WI38 (cell line): Measurements from ENCODE around the gene TANC1.

Experiments
- H3K4me3 ChIP-seq: 2 replicates; pipeline ENCODE4 v1.5.1; 2011; ENCODE audit warnings: low read depth, mild to moderate bottlenecking, control low read depth, low read length
- CTCF ChIP-seq: IDR thresholded peaks from 2 replicates; pipeline ENCODE4 v1.5.1; 2012; ENCODE audit warnings: low read depth, mild to moderate bottlenecking, control low read depth, low read length

Gene TANC1

GRCh38 chr2:159012142-159012541 is 43.7 kb downstream of the TANC1 start:
- TF ChIP-seq CTCF = no peak
- H3K4me3 ChIP-seq = no peak overlapping the region

- TF ChIP-seq CTCF = no peak
These were observed 44.7 kb downstream of the TANC1 start for GRCh38 chr2:159013103-159013502.

GRCh38 chr2:159015174-159015573 is 46.7 kb downstream of the TANC1 start:
- no peak for TF ChIP-seq CTCF
- H3K4me3 ChIP-seq = no peak overlapping the region

More at GRCh38 chr2:159013103-159013502, 44.7 kb downstream of the TANC1 start:
- no peak overlapping the region for H3K4me3 ChIP-seq

- H3K4me3 ChIP-seq = no peak overlapping the region
- no peak for TF ChIP-seq CTCF
These were observed 47.4 kb downstream of the TANC1 start for GRCh38 chr2:159015823-159016222.

GRCh38 chr2:159017837-159018236 is 49.4 kb downstream of the TANC1 start:
- TF ChIP-seq CTCF = no peak
- no peak overlapping the region for H3K4me3 ChIP-seq

- H3K4me3 ChIP-seq = no peak overlapping the region
- no peak for TF ChIP-seq CTCF
These were observed 50.6 kb downstream of the TANC1 start for GRCh38 chr2:159019021-159019420.

GRCh38 chr2:159022019-159022418 is 53.6 kb downstream of the TANC1 start:
- no peak overlapping the region for H3K4me3 ChIP-seq
- TF ChIP-seq CTCF = no peak
